NK-92 (cell line): Measurements from ENCODE around the gene OR6C74.

ENCODE experiments used
- DNase-seq: peaks from one replicate; lab custom pipeline; 2025; ENCODE audit not compliant: unreplicated experiment; lab: John Stamatoyannopoulos, UW

OR6C74 gene

GRCh38 chr12:55244309-55244708 is at the start of gene OR6C74:
Gene OR6C74 (plus strand): TSS chr12:55244609. CDS start chr12:55247288, 2,679 bp downstream.
- no peak for DNase-seq

DNA sequence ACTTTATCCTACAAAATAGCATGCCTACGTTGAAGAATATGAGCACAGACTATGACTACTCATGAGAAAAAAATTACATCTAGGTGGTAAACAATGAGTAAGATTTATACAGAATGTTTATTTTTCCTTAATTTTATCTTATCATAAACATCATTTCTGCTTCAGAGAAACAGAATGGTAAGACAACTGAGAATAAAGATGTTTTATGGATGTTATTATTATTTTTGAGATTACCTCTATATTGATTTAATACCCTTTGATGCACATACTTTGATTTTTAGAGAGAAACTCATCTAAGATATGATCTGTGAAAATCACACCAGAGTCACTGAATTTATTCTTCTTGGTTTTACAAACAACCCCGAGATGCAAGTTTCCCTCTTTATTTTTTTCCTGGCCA is 23.7 kb upstream of the OR6C74 start, which contains the start of gene OR10A7:
Gene OR10A7, plus strand, starts transcription at position 301 of the 400 bp plus-strand sequence. Its CDS starts 0 bp downstream, at position 301.
- no peak for DNase-seq

- DNase-seq = no peak
Observed at GRCh38 chr12:55226523-55226922, 17.9 kb upstream of the OR6C74 start.

GRCh38 chr12:55227643-55228042 is 16.8 kb upstream of the OR6C74 start:
- DNase-seq = no peak

DNA sequence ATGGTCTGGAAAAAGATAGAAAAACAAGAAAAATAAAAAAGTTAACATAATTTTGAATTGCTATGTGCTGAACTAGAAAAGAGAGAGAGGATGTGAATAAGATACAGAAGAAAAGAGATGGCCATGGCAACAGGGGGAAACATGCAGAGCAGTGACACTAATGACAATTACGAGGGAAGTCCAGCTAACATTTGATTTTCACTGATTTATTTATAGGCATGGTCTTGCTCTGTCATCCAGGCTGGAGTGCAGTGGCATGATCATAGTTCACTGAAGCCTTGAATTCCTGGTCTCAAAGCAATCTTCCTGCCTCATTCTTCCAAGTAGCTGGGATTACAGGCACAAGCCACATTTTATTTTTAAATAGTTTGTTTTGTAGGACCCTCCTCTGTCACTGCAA is 1.8 kb downstream of the OR6C74 start:
- DNase-seq = no peak

DNA sequence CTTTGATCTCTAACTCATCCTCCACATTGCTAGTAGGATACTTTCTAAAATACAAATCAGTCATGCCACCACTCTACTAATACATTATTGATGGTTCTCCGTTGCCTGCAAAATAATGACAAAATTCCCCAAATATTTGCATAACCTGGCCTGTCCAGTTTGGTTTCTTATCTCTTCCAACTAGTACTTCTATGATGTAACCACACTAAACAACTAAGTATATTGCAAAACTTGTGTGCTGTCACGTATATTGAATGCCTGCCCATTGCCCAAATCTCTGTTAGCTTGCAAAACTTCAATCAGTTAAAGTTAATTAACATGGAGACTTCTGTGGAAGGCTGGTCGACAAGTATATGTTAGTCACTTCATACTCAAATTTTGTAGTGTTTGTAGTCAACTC is 6.5 kb downstream of the OR6C74 start:
- DNase-seq = no peak

DNA sequence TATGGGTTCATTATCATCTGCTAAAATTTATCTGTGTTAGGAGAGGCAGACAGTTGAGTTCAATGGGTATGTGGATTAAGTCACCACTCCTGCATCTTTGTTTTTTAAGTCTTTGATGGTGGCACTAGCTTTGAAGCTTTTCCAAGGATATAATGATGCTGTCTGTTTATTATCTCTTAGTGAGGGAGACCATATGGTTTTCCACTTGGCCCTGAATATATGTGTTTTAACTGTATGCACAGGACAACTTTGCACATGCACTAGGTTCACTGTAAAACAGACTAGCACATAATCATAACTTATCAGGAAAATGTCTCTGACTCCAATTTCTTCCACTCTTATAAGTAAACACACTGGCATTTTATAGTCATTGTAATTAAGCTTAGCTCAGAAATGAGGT is 8.9 kb downstream of the OR6C74 start:
- no peak for DNase-seq

- DNase-seq = no peak
Observed at GRCh38 chr12:55256831-55257230, 12.4 kb downstream of the OR6C74 start.

- no peak for DNase-seq
Observed at GRCh38 chr12:55258303-55258702, 13.9 kb downstream of the OR6C74 start.

DNA sequence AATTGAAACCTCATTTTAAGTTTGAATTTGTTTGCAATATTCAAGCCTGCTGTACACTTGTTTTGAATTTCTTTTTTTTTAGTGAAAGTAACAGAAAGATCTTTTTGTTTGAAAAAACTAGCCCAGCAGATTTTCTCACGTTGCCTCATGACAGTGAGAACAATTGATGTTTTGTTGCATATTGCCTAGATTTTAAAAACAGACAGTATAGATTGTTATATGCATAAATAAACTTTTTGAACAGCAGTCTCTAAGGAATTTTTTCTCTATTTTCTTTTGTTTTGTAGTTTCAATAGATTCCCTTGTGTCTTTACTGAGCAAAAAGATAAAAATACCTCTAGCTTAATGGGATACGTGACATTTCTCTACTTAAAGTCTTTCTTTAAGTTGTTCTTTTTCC is 36.6 kb downstream of the OR6C74 start:
- no peak for DNase-seq

GRCh38 chr12:55289999-55290398 is 45.6 kb downstream of the OR6C74 start:
- DNase-seq = no peak
